Urinary bladder (tissue), 4 donors: ENCODE measurements around the gene UQCC2. TPM values are rescaled to one million over a fixed set of nuclear protein-coding genes. Genes with fewer than 3 reads are reported as not detected.

Experiments
- DNase-seq: peaks from one replicate; pipeline ENCODE4 v3.0.0-alpha.2; 2015; ENCODE audit errors: extremely low spot score
- H3K27ac ChIP-seq: one replicate; pipeline ENCODE4 v1.5.1; 2013; ENCODE audit warnings: low read depth, mild to moderate bottlenecking, moderate library complexity
- H3K36me3 ChIP-seq: one replicate; pipeline ENCODE4 v1.6.1; 2013; ENCODE audit warnings: mild to moderate bottlenecking, moderate library complexity; ENCODE audit not compliant: insufficient read depth
- H3K4me1 ChIP-seq: one replicate; pipeline ENCODE4 v1.6.1; 2013; ENCODE audit warnings: mild to moderate bottlenecking, moderate library complexity; ENCODE audit not compliant: insufficient read depth
- H3K4me3 ChIP-seq: one replicate; pipeline ENCODE4 v1.5.1; 2013; ENCODE audit warnings: low read depth, low read length
- WGBS: extraction: QIAGEN DNeasy Blood & Tissue Kit; methylation state at CpG from one replicate; pipeline ENCODE4 v1.1.7; 2013; 5-methylcytosine and 5-hydroxymethylcytosine counted together
- polyA plus RNA-seq: library from polyadenylated mRNA; stranded (reverse); fragments of 200-250 nt; gene quantifications from one replicate; pipeline ENCODE4 v1.2.3, GENCODE V29; 2013
- total RNA-seq: library from RNA; depleted of rRNA; stranded (reverse); fragments of >200 nt; gene quantifications from one replicate; pipeline ENCODE4 v1.2.3, GENCODE V29; 2014
- donor health status: healthy with polysubstance abuse.
- donor health status: healthy.

Gene UQCC2
- total RNA-seq: 14.4 TPM
- polyA plus RNA-seq: 43.7 TPM

DNA sequence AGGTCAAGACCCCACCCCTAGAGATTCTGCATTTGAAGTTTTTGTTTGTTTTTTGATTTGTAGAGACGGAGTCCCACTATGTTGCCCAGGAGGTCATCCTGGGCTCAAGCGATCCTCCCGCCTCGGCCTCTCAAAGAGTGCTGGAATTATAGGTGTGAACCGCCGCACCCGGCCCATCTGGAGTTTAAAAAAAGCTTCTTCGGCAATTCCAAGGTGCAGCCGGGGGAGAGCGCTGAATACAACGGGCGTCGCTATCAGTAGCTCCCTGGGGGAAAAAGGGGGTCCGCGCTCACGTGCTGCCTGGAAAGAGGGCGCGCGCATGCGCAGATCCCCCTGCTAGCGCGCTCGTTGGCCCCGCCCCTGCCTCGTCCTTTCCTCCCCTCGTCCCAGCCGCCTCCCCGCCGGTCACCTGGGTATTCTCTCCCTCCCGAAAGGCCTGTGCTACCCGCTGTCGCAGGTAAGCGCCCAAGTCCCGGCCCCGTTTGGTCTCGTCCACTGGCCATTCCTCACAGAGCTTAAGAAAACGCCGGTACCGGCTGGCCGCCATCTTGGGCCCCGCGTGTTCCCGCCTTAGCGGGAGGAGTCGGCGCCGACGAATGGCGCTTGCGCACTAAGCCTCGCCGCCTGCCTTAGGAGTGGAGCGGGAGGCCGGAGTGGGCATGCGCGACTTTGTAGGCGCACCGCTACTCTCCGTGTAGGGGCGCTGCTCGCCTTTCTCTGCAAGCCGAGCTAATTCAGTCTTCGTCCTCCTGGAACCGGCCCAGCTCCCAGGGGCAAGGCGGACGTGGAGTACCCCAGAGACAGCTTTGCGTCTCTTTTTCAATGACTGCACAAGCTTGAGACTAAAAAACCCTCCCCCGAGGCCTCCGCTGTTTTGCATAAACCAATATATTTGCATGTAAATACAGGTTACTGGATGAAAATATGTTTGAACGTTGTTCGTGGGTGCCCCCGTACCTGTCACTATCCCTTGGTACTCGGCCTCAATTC is at the start of gene UQCC2:
UQCC2 (minus strand) TSS at position 561 of the 990 bp plus-strand sequence; CDS start at position 547, 14 bp downstream.
- Histone ChIP-seq H3K36me3 (no peaks in the 10 kb centered on the region), H3K27ac (peak within 1 kb of the TSS; percentile 83), H3K4me3 (peak within 1 kb of the TSS; percentile 59), H3K4me1 (peaks cover 2% of the 10 kb centered on the region)
- peak; percentile 92 for DNase-seq
- 2% methylated on average over 73 of the region's 73 CpGs for WGBS

GRCh38 chr6:33759887-33760629 is 48.6 kb upstream of the UQCC2 start:
- Histone ChIP-seq H3K4me3 (no peak overlapping the region), H3K4me1 (no peaks in the 10 kb centered on the region), H3K27ac (no peak overlapping the region), H3K36me3 (no peaks in the 10 kb centered on the region)
- WGBS: 87% methylated on average over 9 of the region's 9 CpGs
- DNase-seq: no peak

DNA sequence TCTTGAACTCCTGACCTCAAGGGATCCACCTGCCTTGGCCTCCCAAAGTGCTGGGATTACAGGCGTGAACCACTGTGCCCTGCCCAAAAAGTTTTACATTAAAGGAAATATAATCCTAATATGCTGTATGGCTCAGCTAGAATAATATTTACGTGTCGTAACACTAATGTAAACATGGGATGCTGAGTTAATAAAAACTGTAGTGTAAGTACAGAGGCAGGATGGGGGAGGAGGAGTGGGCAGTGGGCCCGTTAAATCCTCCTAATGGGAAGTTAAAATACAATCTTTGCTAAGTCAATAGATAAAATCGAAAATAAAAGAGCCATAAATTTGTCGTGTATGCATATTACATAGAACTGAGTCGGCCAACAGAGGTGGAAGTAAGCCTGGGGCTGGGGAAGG is 47.3 kb upstream of the UQCC2 start:
- 42% methylated on average over 7 of the region's 7 CpGs for WGBS
- Histone ChIP-seq H3K4me3 (no peak overlapping the region), H3K36me3 (no peaks in the 10 kb centered on the region), H3K4me1 (no peaks in the 10 kb centered on the region), H3K27ac (no peak overlapping the region)
- no peak for DNase-seq

GRCh38 chr6:33757906-33758305 is 46.4 kb upstream of the UQCC2 start:
- Histone ChIP-seq H3K27ac (no peak overlapping the region), H3K4me3 (no peak overlapping the region), H3K4me1 (no peaks in the 10 kb centered on the region), H3K36me3 (no peaks in the 10 kb centered on the region)
- DNase-seq: no peak
- 82% methylated on average over 10 of the region's 10 CpGs for WGBS

DNA sequence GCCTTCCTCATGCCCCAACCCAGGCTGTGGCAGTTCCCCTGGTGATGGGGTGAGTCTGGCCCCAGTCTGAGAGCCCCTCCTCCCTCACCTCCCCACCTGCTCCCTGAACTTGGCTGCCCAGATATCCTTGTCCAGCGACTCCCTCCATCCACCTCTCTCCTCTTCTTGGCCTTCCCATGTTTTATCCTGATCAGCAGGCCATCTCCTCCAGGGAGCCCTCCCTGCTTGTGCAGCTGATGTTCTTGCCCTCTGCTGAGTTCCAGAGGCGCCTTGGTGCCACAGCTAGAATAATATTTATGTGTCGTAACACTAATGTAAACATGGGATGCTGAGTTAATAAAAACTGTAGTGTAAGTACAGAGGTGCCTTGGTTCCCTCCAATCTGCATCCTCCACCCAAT is 45.6 kb upstream of the UQCC2 start:
- Histone ChIP-seq H3K4me3 (no peak overlapping the region), H3K27ac (no peak overlapping the region), H3K36me3 (no peaks in the 10 kb centered on the region), H3K4me1 (no peaks in the 10 kb centered on the region)
- no peak for DNase-seq
- WGBS: 64% methylated on average over 3 of the region's 3 CpGs

DNA sequence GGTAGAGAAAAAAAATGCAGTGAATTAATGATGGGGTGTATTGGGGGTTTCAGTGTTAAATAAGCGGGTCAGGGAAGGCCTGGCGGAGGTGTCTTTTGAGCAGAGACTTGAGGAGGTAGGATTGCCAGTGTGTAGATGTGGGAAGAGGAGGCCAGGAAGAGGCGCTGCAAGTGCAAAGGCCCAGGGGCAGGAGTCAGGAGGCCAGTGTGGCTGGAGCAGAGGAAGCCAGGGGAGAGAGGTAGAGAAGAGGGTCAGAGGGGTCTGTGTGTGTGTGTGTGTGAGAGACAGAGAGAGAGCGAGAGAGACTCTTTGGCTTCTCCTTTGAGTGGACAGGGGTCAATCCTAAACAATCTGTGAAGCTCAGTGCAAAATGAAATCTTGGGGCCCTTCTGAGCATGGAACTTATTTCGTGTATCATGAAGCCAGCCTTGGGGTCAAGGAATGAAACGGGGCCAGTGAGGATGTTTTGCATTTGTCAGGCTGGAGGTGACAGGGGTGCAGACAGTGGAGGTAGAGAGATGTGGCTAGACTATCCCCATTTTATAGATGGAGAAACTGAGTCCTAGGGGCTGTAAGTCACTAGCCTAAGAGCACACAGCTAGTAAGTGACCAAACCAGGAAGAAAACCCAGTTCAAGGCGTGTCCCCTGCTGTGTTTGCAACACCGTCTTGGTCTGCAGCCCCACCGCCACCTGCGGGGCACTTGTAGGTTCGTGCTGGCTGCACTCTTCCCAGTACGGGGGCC is 44.9 kb upstream of the UQCC2 start:
- no peaks in the 10 kb centered on the region for H3K4me1 ChIP-seq
- 84% methylated on average over 12 of the region's 12 CpGs for WGBS
- H3K36me3 ChIP-seq: no peaks in the 10 kb centered on the region
- no peak overlapping the region for H3K27ac ChIP-seq
- no peak overlapping the region for H3K4me3 ChIP-seq
- no peak for DNase-seq

DNA sequence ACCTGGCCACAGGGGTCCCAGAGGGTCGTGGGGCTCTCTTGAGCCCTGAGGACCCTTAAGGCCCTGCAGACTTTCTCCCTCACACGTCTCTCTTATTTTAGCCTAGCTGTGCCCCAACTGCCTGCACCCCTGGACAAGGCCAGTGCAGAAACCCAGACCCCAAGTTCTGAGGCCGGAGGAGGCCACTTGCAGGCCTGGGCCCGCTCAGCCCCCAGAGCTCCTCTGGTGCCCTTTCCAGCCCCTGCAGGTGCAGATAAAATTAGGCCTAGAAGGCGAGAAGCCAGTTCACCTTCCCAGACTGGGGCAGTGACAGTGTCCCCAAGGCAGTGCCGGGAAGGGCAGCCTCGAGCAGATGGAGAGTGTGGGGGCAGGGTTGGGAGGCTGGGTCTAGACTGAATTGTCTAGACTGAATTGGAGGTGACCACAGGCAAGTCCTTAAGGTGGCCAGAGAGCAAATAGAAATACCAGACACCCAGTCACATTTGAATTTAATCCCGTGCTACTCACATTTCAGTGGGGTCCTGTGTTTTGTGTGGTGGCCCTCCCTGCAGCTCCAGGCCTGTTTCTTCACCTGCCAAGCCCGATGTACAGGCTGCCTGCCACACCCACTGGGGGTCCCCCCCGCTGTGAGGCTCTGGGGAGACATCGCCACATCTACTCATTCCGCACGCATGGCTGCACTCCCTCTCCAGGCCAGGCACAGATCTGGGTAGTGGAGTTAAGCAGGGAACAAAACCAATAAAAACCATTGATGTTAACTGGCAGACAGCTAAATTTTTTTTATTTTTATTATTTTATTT is 43.8 kb upstream of the UQCC2 start:
- no peak overlapping the region for H3K4me3 ChIP-seq
- H3K36me3 ChIP-seq: no peaks in the 10 kb centered on the region
- H3K4me1 ChIP-seq: no peaks in the 10 kb centered on the region
- DNase-seq: no peak
- no peak overlapping the region for H3K27ac ChIP-seq
- 80% methylated on average over 13 of the region's 13 CpGs for WGBS

GRCh38 chr6:33754222-33754621 is 42.7 kb upstream of the UQCC2 start:
- Histone ChIP-seq H3K4me1 (no peaks in the 10 kb centered on the region), H3K27ac (no peak overlapping the region), H3K4me3 (no peak overlapping the region), H3K36me3 (no peaks in the 10 kb centered on the region)
- WGBS: 80% methylated on average over 11 of the region's 11 CpGs
- no peak for DNase-seq

DNA sequence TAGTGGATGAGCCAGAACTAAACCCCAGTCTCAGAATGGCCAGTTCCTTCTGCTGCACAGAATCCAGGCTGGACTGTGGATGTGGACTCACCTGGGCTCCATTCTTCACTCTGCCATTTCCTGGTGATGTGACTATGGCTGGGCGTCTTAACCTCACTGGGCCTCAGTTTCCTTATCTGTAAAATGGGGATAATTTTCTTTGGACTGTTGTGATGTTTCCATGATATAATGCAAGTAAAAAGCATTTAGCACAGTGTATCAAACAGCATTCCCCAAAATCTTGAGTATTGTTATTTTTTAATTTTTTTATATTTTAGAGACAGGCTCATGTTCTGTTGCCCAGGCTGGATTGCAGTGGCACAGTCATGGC is 41.1 kb upstream of the UQCC2 start:
- WGBS: 94% methylated on average over 1 of the region's 1 CpG
- Histone ChIP-seq H3K4me3 (no peak overlapping the region), H3K4me1 (no peaks in the 10 kb centered on the region), H3K36me3 (no peaks in the 10 kb centered on the region), H3K27ac (no peak overlapping the region)
- no peak for DNase-seq

DNA sequence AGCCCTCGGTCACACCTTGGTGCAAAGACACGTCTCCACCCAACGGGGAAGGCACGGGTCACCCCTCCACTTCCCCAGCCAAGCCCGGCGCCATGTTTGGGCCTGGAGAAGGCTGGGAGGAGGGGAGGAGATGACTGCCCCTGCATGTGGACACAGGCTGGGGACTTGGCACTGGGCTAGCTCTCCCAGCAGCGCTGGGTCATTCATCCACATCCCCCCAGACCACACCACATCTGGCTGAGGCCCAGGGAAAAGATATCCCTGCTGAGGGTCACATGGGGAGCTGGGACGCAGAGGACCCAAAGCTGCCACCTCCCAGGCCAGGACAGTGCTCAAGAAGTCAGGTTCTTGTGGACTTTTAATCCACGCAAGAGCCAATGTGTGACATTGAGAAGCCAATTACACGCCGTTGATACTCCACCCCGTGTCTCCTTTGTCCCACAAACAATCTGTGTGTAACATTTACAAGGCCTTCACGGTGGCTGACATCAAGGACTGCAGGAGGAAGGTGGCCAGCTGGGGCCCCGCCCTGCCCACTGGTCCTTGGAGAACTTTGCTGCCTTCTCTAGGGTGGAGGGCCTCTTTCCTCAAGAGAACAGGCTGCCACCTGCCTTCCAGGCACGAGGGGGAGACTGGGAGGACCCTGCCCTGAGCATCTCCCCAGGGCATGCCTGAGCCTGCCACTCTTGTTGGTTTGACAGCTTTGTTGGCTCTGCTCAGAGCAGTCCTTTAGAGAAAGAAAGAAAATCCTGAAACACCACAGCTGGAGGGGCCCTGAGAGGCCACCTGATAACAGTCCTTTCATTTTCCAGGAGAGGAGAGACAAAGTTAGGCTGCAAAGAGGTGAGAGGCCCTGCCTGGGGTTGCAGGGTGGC is 40.5 kb upstream of the UQCC2 start:
- DNase-seq: peak; percentile 68

DNA sequence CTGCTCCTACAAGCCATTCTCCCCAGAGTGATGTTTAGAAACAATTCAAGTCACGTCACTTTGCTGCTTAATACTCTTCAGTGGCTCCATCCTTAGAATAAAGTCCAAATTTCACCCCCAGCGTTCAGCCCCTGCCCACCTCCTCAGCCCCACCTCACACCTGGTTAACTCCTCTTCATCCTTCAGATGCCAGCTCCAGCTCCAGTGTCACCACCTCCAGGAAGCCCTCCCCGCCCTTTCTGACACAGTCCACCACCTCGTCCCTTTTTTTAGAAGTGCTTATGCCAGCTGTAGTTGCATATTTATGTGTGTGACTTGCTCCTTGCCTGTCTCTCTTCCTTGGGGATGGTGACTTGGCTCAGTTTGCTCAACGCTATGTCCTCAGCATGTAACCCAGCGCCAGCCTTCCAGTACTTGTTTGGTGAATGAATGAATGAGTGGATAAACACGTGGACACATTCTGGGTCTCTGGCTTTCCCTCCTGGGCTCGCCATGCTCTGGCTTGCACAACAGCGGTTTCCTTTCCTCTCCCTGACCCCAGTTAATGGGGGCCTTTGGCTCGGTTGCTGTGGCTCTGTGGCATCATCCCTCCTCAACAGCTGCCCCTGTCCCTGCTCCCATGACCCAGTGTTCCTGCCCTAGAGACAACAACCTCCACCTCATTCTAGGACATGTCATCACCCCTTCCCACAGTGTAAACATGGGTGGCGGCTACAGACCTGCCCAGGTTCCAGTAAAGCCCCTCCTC is 38.9 kb upstream of the UQCC2 start:
- Histone ChIP-seq H3K4me1 (no peaks in the 10 kb centered on the region), H3K27ac (no peak overlapping the region), H3K4me3 (no peak overlapping the region), H3K36me3 (no peaks in the 10 kb centered on the region)
- DNase-seq: no peak
- 79% methylated on average over 11 of the region's 11 CpGs for WGBS

More for the DNA sequence above, 40.5 kb upstream of the UQCC2 start:
- Histone ChIP-seq H3K4me1 (no peaks in the 10 kb centered on the region), H3K4me3 (no peak overlapping the region), H3K36me3 (no peaks in the 10 kb centered on the region), H3K27ac (peak overlapping the region; percentile 23)
- WGBS: 71% methylated on average over 15 of the region's 15 CpGs

- Histone ChIP-seq H3K4me1 (no peaks in the 10 kb centered on the region), H3K36me3 (no peaks in the 10 kb centered on the region), H3K4me3 (no peak overlapping the region), H3K27ac (no peak overlapping the region)
- DNase-seq: no peak
- 91% methylated on average over 7 of the region's 7 CpGs for WGBS
Measured at GRCh38 chr6:33749401-33749800, 37.9 kb upstream of the UQCC2 start.
